Measurements from ENCODE around the gene CPNE2.
"Not testable (repeated sequence)": the region's sequence is repeated elsewhere in the genome, so short reads cannot be mapped to it uniquely, and the experiment has no call there.

The CPNE2 gene

GRCh38 chr16:57069635-57070370, 22.6 kb upstream of the CPNE2 start:
- no peak for DNase-seq (ENCODE audit: low read depth)

- no peak for DNase-seq (ENCODE audit: low read depth)
These were observed 22.0 kb upstream of the CPNE2 start for GRCh38 chr16:57070424-57070823.

GRCh38 chr16:57071081-57071732, 21.2 kb upstream of the CPNE2 start:
- not testable (repeated sequence) for DNase-seq (ENCODE audit: low read depth)

GRCh38 chr16:57071831-57072582, 20.4 kb upstream of the CPNE2 start:
- no peak for DNase-seq (ENCODE audit: low read depth)

- DNase-seq (ENCODE audit: low read depth), result no peak
These were observed 19.6 kb upstream of the CPNE2 start for GRCh38 chr16:57072616-57073275.

- no peak for DNase-seq (ENCODE audit: low read depth)
These were observed 14.7 kb upstream of the CPNE2 start for GRCh38 chr16:57077714-57078113.

- DNase-seq (ENCODE audit: low read depth), result no peak
These were observed 10.6 kb upstream of the CPNE2 start for GRCh38 chr16:57081744-57082143.

GRCh38 chr16:57082664-57083063, 9.7 kb upstream of the CPNE2 start:
- DNase-seq (ENCODE audit: low read depth), result no peak

GRCh38 chr16:57083485-57084126, 8.8 kb upstream of the CPNE2 start:
- DNase-seq (ENCODE audit: low read depth), result no peak

- DNase-seq (ENCODE audit: low read depth), result no peak
These were observed 8.1 kb upstream of the CPNE2 start for GRCh38 chr16:57084257-57084770.

GRCh38 chr16:57084996-57085395, 7.4 kb upstream of the CPNE2 start:
- DNase-seq (ENCODE audit: low read depth), result no peak

GRCh38 chr16:57087003-57087402, 5.4 kb upstream of the CPNE2 start:
- no peak for DNase-seq (ENCODE audit: low read depth)

- DNase-seq (ENCODE audit: low read depth), result no peak
These were observed 3.0 kb upstream of the CPNE2 start for GRCh38 chr16:57089406-57089805.

GRCh38 chr16:57091200-57091974, 996 bp upstream of the CPNE2 start:
- DNase-seq (ENCODE audit: low read depth), result no peak

GRCh38 chr16:57092786-57093411, 516 bp downstream of the CPNE2 start:
- no peak for DNase-seq (ENCODE audit: low read depth)

GRCh38 chr16:57093666-57094564, 1.5 kb downstream of the CPNE2 start:
- DNase-seq (ENCODE audit: low read depth), result no peak

GRCh38 chr16:57094911-57095310, 2.5 kb downstream of the CPNE2 start:
- no peak for DNase-seq (ENCODE audit: low read depth)

GRCh38 chr16:57096192-57096591, 3.8 kb downstream of the CPNE2 start:
- DNase-seq (ENCODE audit: low read depth), result no peak

- no peak for DNase-seq (ENCODE audit: low read depth)
These were observed 4.4 kb downstream of the CPNE2 start for GRCh38 chr16:57096793-57097192.
